Mesenchymal stem cell (in vitro differentiated cells and primary cell): ENCODE results near the gene GYG1.

Experiments used
- DNase-seq: peaks from one replicate; pipeline ENCODE4 v3.0.0-alpha.2; 2013
- H2AFZ ChIP-seq: one replicate; pipeline ENCODE4 v1.6.1; 2013; ENCODE audit warnings: low read depth, mild to moderate bottlenecking, control low read depth, inconsistent platforms, low read length, moderate library complexity
- H2AK5ac ChIP-seq: 2 replicates; pipeline ENCODE4 v1.6.1; 2013; ENCODE audit warnings: low read length, moderate library complexity, mild to moderate bottlenecking, inconsistent platforms; ENCODE audit not compliant: severe bottlenecking
- H2BK120ac ChIP-seq: one replicate; pipeline ENCODE4 v1.6.1; 2013; ENCODE audit warnings: low read depth, mild to moderate bottlenecking, inconsistent platforms, low read length, moderate library complexity
- H2BK12ac ChIP-seq, 2 experiments: one replicate each; pipeline ENCODE4 v1.6.1; 2013; ENCODE audit warnings: inconsistent platforms in 2 of 2, low read length in 2 of 2, mild to moderate bottlenecking in 2 of 2, moderate library complexity in 2 of 2, control low read depth in 1 of 2
- H2BK15ac ChIP-seq: one replicate; pipeline ENCODE4 v1.6.1; 2013; ENCODE audit warnings: mild to moderate bottlenecking, low read depth, inconsistent platforms; ENCODE audit not compliant: poor library complexity, severe bottlenecking
- H2BK5ac ChIP-seq: 2 replicates; pipeline ENCODE4 v1.6.1; 2013; ENCODE audit warnings: low read depth, mild to moderate bottlenecking, low read length, control low read depth, inconsistent platforms; ENCODE audit not compliant: poor library complexity, severe bottlenecking
- H3K14ac ChIP-seq, 2 experiments: one replicate each; pipeline ENCODE4 v1.6.1; 2013; ENCODE audit warnings: inconsistent platforms in 2 of 2, low read length in 2 of 2, control low read depth in 1 of 2, mild to moderate bottlenecking in 1 of 2, moderate library complexity in 1 of 2
- H3K18ac ChIP-seq, 2 experiments: one replicate each; pipeline ENCODE4 v1.6.1; 2013; ENCODE audit warnings: inconsistent platforms in 2 of 2, low read length in 2 of 2, control low read depth in 1 of 2, low read depth in 1 of 2, mild to moderate bottlenecking in 1 of 2
- H3K23ac ChIP-seq, 2 experiments: one replicate each; pipeline ENCODE4 v1.6.1; 2013; ENCODE audit warnings: inconsistent platforms in 2 of 2, low read length in 2 of 2, mild to moderate bottlenecking in 2 of 2, moderate library complexity in 2 of 2, control low read depth in 1 of 2
- H3K27ac ChIP-seq: 2 replicates; pipeline ENCODE4 v1.5.1; 2013; ENCODE audit warnings: mild to moderate bottlenecking, moderate library complexity, low read length, control low read depth, inconsistent platforms; ENCODE audit not compliant: poor library complexity, severe bottlenecking
- H3K27me3 ChIP-seq, 2 experiments: 2 replicates each; pipeline versions ENCODE4 v1.6.1 to v1.7.0; 2013; ENCODE audit warnings: low read length in 2 of 2, mild to moderate bottlenecking in 2 of 2, moderate library complexity in 2 of 2, control low read depth in 1 of 2, inconsistent platforms in 1 of 2; ENCODE audit not compliant: control insufficient read depth in 1 of 2, insufficient read depth in 1 of 2
- H3K36me3 ChIP-seq, 2 experiments: 2 replicates each; pipeline versions ENCODE4 v1.6.1 to v1.7.0; 2013; ENCODE audit warnings: low read length in 2 of 2, control low read depth in 1 of 2, inconsistent platforms in 1 of 2, low read depth in 1 of 2, mild to moderate bottlenecking in 1 of 2; ENCODE audit not compliant: insufficient read depth in 2 of 2, control insufficient read depth in 1 of 2
- H3K4ac ChIP-seq, 2 experiments: one replicate each; pipeline ENCODE4 v1.6.1; 2013; ENCODE audit warnings: inconsistent platforms in 2 of 2, low read length in 2 of 2, mild to moderate bottlenecking in 2 of 2, moderate library complexity in 2 of 2, control low read depth in 1 of 2, low read depth in 1 of 2
- H3K4me1 ChIP-seq: 2 replicates; pipeline ENCODE4 v1.6.1; 2013; ENCODE audit warnings: low read depth, low read length, control low read depth; ENCODE audit not compliant: control insufficient read depth, insufficient read depth
- H3K4me2 ChIP-seq: 2 replicates; pipeline ENCODE4 v1.6.1; 2013; ENCODE audit warnings: low read length, mild to moderate bottlenecking, inconsistent platforms; ENCODE audit not compliant: poor library complexity, severe bottlenecking
- H3K4me3 ChIP-seq, 2 experiments: 2 replicates each; pipeline versions ENCODE4 v1.5.1 to v1.7.0; 2013; ENCODE audit warnings: low read length in 2 of 2, mild to moderate bottlenecking in 2 of 2, control low read depth in 1 of 2, low read depth in 1 of 2; ENCODE audit not compliant: insufficient read depth in 1 of 2
- H3K79me1 ChIP-seq: replicated peaks from 2 replicates; pipeline ENCODE4 v1.6.1; 2013; ENCODE audit warnings: mild to moderate bottlenecking, control low read depth, low read length, inconsistent platforms; ENCODE audit not compliant: poor library complexity, severe bottlenecking
- H3K9ac ChIP-seq: 2 replicates; pipeline ENCODE4 v1.7.0; 2013; ENCODE audit warnings: mild to moderate bottlenecking, low read length, moderate library complexity
- H3K9me3 ChIP-seq: 2 replicates; pipeline ENCODE4 v1.7.0; 2013; ENCODE audit warnings: mild to moderate bottlenecking, low read length; ENCODE audit not compliant: control insufficient read depth
- H4K8ac ChIP-seq: one replicate; pipeline ENCODE4 v1.6.1; 2013; ENCODE audit warnings: inconsistent platforms, mild to moderate bottlenecking, low read length, moderate library complexity
- H4K91ac ChIP-seq: one replicate; pipeline ENCODE4 v1.6.1; 2013; ENCODE audit warnings: mild to moderate bottlenecking, low read length, inconsistent platforms
- WGBS: methylation state at CpG from one replicate; pipeline ENCODE4 v1.1.7; 2013; ENCODE audit warnings: mixed read lengths; 5-methylcytosine and 5-hydroxymethylcytosine counted together

GYG1 gene

GRCh38 chr3:149023951-149024350 is 32.6 kb downstream of the GYG1 start:
- no peak overlapping the region for H4K91ac ChIP-seq
- no peak overlapping the region for H3K18ac ChIP-seq
- H2BK5ac ChIP-seq = no peak overlapping the region
- no peak overlapping the region for H2AFZ ChIP-seq
- H4K8ac ChIP-seq = no peak overlapping the region
- H3K23ac ChIP-seq = no peak overlapping the region
- no peaks in the 10 kb centered on the region for H3K27me3 ChIP-seq
- H3K14ac ChIP-seq = no peak overlapping the region
- peaks cover 13% of the 10 kb centered on the region for H3K79me1 ChIP-seq
- H3K9me3 ChIP-seq = peaks cover 15% of the 10 kb centered on the region
- H3K27ac ChIP-seq = no peak overlapping the region
- H2BK120ac ChIP-seq = no peak overlapping the region
- no peak for DNase-seq
- peaks cover 9 to 78% of the 10 kb centered on the region in 2 experiments for H3K36me3 ChIP-seq
- no peak overlapping the region for H3K4me2 ChIP-seq
- no peak overlapping the region for H2AK5ac ChIP-seq
- no peak overlapping the region for H3K4ac ChIP-seq
- WGBS = 88% methylated on average over 2 of the region's 3 CpGs
- H2BK12ac ChIP-seq = no peak overlapping the region
- no peak overlapping the region for H2BK15ac ChIP-seq
- H3K4me1 ChIP-seq = peaks cover 4% of the 10 kb centered on the region
- H3K9ac ChIP-seq = no peak overlapping the region
- no peak overlapping the region for H3K4me3 ChIP-seq

GRCh38 chr3:149026718-149027117 is 35.4 kb downstream of the GYG1 start:
- Histone ChIP-seq H2BK5ac (no peak overlapping the region), H3K36me3 (peaks cover 4 to 88% of the 10 kb centered on the region in 2 experiments), H3K18ac (no peak overlapping the region), H3K79me1 (peaks cover 5% of the 10 kb centered on the region), H3K27me3 (no peaks in the 10 kb centered on the region), H2BK15ac (no peak overlapping the region), H4K91ac (no peak overlapping the region), H3K4me3 (no peak overlapping the region), H3K27ac (no peak overlapping the region), H3K9ac (no peak overlapping the region), H2AFZ (no peak overlapping the region), H3K14ac (no peak overlapping the region), H2BK120ac (no peak overlapping the region), H2AK5ac (no peak overlapping the region), H3K4me1 (no peaks in the 10 kb centered on the region), H3K4me2 (no peak overlapping the region), H4K8ac (no peak overlapping the region), H3K4ac (no peak overlapping the region), H3K23ac (no peak overlapping the region), H2BK12ac (no peak overlapping the region), H3K9me3 (peaks cover 15% of the 10 kb centered on the region)
- 82% methylated on average over 4 of the region's 4 CpGs for WGBS
- no peak for DNase-seq

GRCh38 chr3:149031096-149031495 is 39.8 kb downstream of the GYG1 start:
- WGBS = no CpG with 5 or more reads among the region's 2 CpGs
- Histone ChIP-seq H3K14ac (no peak overlapping the region), H3K4ac (no peak overlapping the region), H2BK120ac (no peak overlapping the region), H4K8ac (no peak overlapping the region), H2BK15ac (no peak overlapping the region), H2BK12ac (no peak overlapping the region), H3K27me3 (no peaks in the 10 kb centered on the region), H3K27ac (no peak overlapping the region), H3K4me1 (no peaks in the 10 kb centered on the region), H3K9ac (no peak overlapping the region), H3K23ac (no peak overlapping the region), H3K79me1 (no peaks in the 10 kb centered on the region), H3K4me2 (no peak overlapping the region), H2AK5ac (no peak overlapping the region), H2BK5ac (no peak overlapping the region), H3K18ac (no peak overlapping the region), H4K91ac (no peak overlapping the region), H3K9me3 (no peaks in the 10 kb centered on the region), H2AFZ (no peak overlapping the region), H3K36me3 (peaks cover 4 to 72% of the 10 kb centered on the region in 2 experiments), H3K4me3 (no peak overlapping the region)
- no peak for DNase-seq

- Histone ChIP-seq H3K23ac (no peak overlapping the region), H2BK15ac (no peak overlapping the region), H3K27ac (no peak overlapping the region), H3K79me1 (peaks cover 4% of the 10 kb centered on the region), H3K14ac (no peak overlapping the region), H2BK5ac (no peak overlapping the region), H2AK5ac (no peak overlapping the region), H4K8ac (no peak overlapping the region), H2AFZ (no peak overlapping the region), H3K27me3 (no peaks in the 10 kb centered on the region), H4K91ac (no peak overlapping the region), H3K36me3 (peaks cover 5 to 65% of the 10 kb centered on the region in 2 experiments), H3K18ac (no peak overlapping the region), H3K4ac (no peak overlapping the region), H2BK12ac (no peak overlapping the region), H3K9ac (no peak overlapping the region), H3K4me2 (no peak overlapping the region), H2BK120ac (no peak overlapping the region), H3K9me3 (no peaks in the 10 kb centered on the region), H3K4me1 (no peaks in the 10 kb centered on the region), H3K4me3 (no peak overlapping the region)
- no peak for DNase-seq
- WGBS = 96% methylated on average over 4 of the region's 4 CpGs
Measured at GRCh38 chr3:149037684-149038083, 46.3 kb downstream of the GYG1 start.
